EH (cell line): ENCODE data around the gene TMEM150B.

Experiments
- DNase-seq: peaks from one replicate; pipeline ENCODE4 v3.0.0-alpha.2; 2015; ENCODE audit warnings: low read depth

Gene TMEM150B, protein sequence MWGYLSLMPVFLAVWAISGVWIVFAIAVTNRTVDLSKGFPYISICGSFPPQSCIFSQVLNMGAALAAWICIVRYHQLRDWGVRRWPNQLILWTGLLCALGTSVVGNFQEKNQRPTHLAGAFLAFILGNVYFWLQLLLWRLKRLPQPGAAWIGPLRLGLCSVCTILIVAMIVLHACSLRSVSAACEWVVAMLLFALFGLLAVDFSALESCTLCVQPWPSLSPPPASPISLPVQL

GRCh38 chr19:55325172-55325571 is at the start of gene TMEM150B:
Gene TMEM150B (minus strand): TSS chr19:55325341. CDS start chr19:55321036, 4,305 bp downstream.
- no peak for DNase-seq

DNA sequence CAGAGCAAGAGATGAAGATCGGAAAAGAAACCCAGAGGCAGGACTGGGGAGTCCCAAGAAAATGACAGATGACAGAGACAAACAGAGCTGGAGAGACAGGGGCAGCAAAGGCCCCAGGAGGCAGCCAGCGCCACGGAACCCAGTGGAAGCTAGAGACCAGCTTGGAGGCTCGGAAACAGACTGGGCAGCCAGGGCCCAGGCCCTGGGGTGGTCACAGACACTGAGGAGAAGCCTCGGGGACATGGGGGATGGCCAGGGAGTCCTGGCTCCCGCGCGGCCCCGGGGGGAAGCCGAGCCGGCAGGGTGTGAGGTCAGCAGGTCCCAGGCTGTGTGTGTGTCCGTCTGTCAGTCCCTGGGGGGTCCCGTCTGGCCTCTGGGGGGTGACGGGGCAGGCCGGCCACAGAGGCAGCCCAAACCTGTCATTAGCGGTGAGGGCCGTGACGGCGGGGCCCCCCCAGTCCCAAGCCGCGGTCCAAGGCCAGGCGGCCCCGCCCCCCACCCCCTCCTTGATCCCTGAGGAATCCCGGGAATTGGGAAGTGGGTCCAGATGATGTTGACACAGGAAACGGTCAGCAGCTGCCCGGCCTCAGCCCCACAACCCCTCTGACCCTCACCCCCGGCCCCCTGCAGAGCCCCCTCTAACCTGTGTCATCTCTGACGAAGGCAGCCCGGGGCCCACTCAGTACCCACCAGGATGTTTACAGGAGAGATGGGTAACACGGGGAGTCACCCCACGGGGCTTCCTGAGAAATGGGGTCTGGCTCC is 49.0 kb upstream of the TMEM150B start:
- DNase-seq: peak; percentile 81

DNA sequence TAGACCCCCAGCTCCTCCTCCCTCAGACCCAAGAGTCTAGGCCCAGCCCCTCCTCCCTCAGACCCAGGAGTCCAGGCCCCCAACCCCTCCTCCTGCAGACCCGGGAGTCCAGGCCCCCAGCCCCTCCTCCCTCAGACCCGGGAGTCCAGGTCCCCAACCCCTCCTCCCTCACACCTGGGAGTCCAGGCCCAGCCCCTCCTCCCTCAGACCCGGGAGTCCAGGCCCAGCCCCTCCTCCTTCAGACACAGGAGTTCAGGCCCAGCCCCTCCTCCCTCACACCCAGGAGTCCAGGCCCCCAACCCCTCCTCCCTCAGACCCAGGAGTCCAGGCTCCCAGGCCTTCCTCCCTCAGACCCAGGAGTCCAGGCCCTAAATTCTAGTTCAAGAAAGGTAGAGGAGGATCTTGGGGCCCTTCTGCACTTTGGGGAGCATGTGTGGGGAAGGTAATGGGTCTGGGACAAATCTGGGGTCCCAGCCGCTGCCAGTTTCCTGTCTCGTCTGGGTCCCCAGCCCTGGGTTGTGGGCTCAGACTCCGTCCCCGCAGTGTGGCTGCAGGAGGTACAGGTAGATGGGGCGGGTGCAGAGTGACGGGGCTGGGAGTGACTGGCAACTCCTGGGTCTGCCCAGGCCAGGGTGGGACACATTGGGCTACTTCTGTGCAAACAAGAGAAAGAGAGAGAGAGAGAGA is 48.3 kb upstream of the TMEM150B start:
- DNase-seq: no peak

DNA sequence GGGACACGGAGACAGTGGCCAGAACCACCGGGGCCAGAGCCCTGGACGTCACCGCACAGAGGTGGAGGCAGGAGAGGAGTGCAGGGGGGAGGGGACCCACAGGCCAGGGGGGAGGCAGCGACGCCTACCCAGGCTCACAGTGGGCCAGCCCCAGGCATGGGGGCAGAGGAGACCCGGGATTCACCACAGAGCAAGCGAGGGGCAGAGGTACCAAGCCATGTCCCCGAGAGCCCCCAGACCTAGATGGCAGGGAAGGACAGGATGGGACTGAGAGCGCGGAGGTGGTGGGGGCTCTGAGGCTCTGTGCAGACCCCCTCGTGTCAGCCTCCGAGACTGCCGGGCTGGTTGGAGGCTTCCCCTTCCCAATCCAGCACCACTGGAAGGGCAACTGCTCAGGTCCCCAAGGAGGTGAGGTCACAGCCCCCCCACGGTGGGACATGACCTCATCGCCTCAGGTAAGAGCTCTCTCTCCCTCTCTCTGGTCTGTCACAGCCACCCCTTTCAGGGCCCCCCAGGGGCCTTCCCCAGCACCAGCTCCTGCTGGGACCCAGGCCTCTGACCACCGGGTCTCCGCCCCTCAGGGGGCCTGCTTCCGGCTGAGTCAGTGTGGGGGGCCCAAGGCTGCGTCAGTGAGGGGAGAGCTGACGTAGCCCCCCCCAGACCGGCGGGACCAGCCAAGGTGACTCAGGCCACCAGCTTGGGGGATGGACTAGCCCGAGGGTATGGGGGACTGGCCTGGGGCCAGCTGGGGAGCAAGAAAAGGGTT is 47.4 kb upstream of the TMEM150B start:
- DNase-seq: peak; percentile 81

DNA sequence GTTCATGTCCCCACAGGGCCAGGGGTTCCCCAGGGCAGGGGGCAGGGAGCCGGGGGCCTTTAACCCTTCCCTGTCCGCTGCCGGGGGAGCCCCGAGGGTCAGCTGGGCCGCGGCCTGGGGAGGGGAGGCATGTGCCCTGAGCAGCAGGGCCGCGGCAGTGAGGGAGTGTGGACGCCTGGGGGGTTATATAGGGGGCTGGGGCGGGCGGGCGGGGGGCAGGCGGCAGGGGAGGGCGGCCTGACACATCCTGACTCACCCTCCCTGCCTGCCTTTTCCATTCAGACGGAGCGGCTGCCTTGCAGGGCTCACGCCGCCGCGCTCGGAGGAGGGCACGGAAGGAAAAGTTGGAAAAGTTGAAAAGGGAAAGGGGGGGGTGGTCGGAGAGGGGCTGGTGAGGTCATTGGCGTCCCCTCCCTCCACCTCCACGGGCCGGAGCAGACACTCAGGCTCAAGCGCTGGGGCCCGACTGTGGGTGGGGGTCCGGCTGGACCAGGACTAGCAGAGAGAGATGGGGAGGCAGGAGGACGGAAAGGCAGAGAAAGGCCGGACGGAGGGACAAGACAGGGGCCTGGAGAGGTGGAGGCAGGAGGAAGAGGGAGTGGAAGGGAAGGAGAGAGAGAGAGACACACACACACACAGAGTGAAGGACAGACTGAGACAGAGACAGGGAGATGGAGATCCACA is 45.3 kb upstream of the TMEM150B start, which contains the start of gene IL11:
Gene IL11, minus strand, starts transcription at position 159 of the 684 bp plus-strand sequence. Its CDS starts 153 bp downstream, at position 6.
- DNase-seq: peak; percentile 82

GRCh38 chr19:55369653-55370304 is 44.6 kb upstream of the TMEM150B start:
- DNase-seq: peak; percentile 91

DNA sequence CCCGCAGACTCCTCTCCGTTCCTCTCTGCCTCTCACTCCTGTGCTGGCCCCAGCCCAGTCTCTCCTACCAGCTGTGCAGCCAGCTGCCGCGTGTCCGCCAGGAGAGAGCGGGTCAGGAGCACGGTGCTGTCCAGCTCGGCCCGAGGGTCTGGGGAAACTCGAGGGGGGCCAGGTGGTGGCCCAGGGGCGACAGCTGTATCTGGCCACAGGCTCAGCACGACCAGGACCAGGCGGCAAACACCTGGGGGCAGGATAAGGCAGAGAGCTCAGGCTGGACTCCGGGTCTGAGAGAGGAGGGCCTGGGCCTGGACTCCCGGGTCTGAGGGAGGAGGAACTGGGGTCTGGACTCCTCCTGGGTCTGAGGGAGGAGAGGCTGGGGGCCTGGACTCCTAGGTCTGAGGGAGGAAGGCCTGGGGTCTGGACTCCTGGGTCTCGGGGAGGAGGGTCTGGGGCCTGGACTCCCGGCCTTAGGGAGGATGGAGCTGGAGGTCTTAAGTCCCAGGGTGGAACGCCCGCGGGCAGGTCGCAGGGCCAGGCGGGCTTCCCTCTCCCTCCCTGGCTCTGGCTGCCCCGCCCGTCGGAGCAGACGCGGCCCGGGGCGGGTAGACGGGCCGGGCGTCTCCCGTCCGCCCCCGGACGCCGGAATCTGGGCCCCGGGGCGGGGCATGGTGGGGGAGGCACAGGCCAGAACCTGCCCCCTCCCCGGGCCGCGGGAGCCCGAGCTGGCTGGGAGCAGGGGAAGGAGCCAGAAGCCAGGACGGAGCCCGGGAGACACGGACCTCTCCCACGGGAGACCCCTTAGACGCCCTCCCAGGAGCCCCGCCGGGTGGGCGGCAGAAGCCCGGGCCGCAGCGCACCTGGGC is 43.8 kb upstream of the TMEM150B start:
- peak; percentile 74 for DNase-seq

DNA sequence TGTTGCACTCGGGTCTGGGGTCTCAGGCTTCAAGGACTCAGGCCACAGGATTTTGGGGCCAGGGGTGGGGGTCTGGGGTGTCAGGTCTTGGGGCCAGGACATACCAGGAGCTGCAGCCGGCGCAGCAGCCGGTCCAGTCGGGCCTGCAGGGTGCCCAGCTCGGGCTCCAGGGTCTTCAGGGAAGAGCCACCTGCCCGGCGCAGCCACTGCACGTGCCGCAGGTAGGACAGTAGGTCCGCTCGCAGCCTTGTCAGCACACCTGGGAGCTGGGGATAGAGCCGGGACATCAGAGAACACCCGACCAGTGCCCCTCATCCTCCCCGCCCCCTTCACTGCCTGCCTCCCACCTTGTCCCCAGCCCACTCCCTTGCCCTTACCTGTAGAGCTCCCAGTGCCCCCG is 43.0 kb upstream of the TMEM150B start:
- no peak for DNase-seq

DNA sequence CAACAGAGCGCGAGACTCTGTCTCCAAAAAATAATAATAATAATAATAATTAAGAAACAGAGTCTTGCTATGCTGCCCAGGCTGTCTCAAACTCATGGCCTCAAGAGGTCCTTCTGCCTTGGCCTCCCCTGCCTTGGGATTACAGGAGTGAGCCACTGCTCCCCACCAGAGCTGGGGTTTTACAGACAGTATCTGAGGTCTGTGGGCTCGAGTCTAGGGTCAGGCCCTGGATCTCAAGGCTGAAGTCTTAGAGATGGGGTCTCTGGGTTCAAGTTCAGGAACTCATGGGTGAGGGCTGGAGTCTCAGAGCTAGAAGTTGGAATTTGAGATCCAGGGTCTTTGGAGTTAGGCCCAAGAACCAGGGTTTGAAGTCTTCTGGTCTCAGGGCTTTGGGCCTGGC is 41.6 kb upstream of the TMEM150B start:
- no peak for DNase-seq

DNA sequence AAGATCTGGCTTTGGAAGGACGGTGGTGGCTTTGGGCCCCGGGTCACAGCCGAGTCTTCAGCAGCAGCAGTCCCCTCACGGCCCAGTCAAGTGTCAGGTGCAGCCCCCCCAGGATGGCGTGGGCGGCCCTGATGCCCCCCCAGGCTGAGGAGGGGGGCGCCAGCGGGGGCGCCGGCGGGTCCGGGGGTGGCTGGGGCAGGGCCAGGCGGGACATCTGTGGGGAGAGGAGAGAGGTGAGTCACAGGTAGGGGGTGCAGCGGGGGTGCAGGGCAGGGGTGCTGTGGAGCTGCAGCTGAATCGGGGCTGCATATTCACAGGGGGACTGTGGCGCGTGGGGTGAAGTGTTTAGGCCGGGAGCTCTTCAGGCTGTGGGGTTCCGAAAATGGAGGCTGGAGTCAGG is 40.8 kb upstream of the TMEM150B start:
- no peak for DNase-seq

DNA sequence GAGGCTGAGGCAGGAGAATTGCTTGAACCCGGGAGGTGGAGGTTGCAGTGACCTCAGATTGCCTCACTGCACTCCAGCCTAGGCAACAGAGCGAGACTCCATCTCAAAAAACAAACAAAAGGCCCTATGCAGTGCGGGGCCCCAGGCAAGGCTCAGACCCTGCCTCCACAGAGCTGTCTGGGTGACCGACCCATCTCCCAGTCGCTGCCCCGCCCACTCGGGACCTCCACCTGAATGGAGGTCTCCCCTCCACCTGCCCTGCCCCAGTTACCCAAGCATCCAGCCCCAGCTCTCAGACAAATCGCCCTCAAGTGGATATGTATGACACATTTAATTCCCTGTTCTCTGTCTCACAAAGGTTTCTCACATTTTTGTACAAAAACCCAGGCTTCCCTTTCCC is 40.1 kb upstream of the TMEM150B start:
- DNase-seq: no peak

GRCh38 chr19:55362990-55363716 is 38.0 kb upstream of the TMEM150B start, which contains the start of gene GARIN5B:
Gene GARIN5B (minus strand): TSS chr19:55363260. CDS start chr19:55363066, 194 bp downstream.
- no peak for DNase-seq

- DNase-seq: no peak
Observed at GRCh38 chr19:55362174-55362989, 37.2 kb upstream of the TMEM150B start.

- no peak for DNase-seq
Observed at GRCh38 chr19:55360902-55361301, 35.8 kb upstream of the TMEM150B start.

DNA sequence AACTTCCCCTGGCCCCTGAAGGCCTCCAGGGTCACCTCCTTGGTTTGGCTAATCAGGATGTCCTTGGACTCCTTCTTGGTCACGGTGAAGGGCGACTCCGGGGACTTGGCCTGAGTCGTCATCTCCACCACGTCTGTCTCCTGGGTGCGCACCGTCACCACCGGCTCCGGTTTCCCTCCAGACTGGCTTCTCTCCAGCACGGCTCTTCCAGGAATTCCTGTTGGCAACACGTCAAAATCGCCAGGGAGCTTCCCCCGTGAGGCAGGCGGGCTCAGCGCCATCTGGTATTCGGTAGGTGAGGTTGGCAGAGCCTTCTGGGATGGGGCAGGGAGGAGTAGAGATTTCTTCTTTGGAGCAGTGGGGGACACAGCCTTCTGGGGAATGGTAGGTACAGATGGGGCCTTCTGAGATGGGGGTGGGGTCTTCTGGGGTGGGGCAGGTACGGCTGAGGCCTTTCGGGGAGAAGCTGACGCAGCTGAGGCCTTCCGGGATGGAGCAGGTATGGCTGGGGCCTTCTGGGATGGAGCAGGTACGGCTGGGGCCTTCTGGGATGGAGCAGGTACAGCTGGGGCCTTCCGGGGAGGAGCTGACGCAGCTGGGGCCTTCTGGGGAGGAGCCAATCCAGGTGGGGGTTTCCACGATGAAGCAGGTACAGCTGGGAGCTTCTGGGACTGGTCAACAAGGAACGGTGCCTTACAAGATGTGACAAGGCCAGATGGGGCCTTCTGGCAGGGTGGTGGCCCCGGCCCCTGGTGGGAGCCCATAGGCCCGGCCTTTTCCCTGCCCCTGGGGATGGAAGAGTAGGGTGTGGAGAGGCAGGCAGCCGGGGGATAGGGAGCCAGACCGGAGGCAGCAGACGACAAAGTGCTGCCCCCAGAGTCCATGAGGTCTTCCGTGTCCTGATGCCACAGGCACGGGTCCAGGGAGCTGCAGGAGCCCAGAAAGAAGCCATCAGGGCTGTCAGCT is 34.1 kb upstream of the TMEM150B start:
- DNase-seq: no peak

- no peak for DNase-seq
Observed at GRCh38 chr19:55358493-55358892, 33.4 kb upstream of the TMEM150B start.

- DNase-seq: no peak
Observed at GRCh38 chr19:55355213-55355821, 30.2 kb upstream of the TMEM150B start.
